IPS DF 6.9 (cell line): ENCODE results near the gene INSR.
"Not testable (repeated sequence)": the region's sequence is repeated elsewhere in the genome, so short reads cannot be mapped to it uniquely, and the experiment has no call there.

Experiments used
- DNase-seq: peaks from one replicate; pipeline ENCODE4 v3.0.0-alpha.2; 2013; ENCODE audit warnings: low read depth, low spot score
- H3K27ac ChIP-seq: one replicate; pipeline ENCODE4 v1.5.1; 2013; ENCODE audit warnings: low read length, control low read depth
- H3K27me3 ChIP-seq: 2 replicates; pipeline ENCODE4 v1.6.1; 2013; ENCODE audit warnings: mild to moderate bottlenecking, low read length; ENCODE audit not compliant: control insufficient read depth, insufficient read depth
- H3K36me3 ChIP-seq: 2 replicates; pipeline ENCODE4 v1.6.1; 2013; ENCODE audit warnings: low read length; ENCODE audit not compliant: control insufficient read depth, insufficient read depth
- H3K4me1 ChIP-seq: 2 replicates; pipeline ENCODE4 v1.6.1; 2013; ENCODE audit warnings: low read length; ENCODE audit not compliant: control insufficient read depth, insufficient read depth
- H3K4me3 ChIP-seq: 2 replicates; pipeline ENCODE4 v1.5.1; 2013; ENCODE audit warnings: mild to moderate bottlenecking, low read length
- H3K9me3 ChIP-seq: 2 replicates; pipeline ENCODE4 v1.6.1; 2013; ENCODE audit warnings: low read length, inconsistent platforms; ENCODE audit not compliant: control insufficient read depth, insufficient read depth
- WGBS: extraction: QIAGEN DNeasy Blood & Tissue Kit; methylation state at CpG from one replicate; pipeline ENCODE4 v1.1.7; 2013; ENCODE audit warnings: mixed read lengths, missing lambda C conversion rate; ENCODE audit not compliant: insufficient read length, insufficient coverage; 5-methylcytosine and 5-hydroxymethylcytosine counted together

Gene INSR

DNA sequence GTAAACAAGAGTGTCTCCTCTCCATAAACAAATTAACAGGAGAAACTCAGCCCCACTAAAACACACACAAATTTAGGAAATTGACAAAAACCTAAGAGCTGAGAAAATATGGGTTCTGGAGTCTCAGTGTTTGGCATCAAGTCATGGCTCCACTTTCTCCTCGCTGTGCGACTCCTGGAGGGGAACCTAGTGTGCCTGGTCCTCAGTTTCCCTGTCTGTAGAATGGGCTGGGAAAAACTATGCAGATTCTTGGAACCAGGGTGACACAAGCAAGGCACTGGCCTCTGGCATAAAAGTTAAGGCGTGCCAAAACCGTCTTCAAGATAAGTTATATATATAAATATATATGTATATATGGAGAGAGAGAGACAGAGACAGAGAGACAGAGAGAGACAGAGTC is 83.9 kb downstream of the INSR start:
- WGBS, result no CpG with 5 or more reads among the region's 4 CpGs
- no peak overlapping the region for H3K27ac ChIP-seq
- DNase-seq, result no peak
- H3K4me1 ChIP-seq, result peaks cover 8% of the 10 kb centered on the region
- no peaks in the 10 kb centered on the region for H3K36me3 ChIP-seq
- H3K27me3 ChIP-seq, result no peaks in the 10 kb centered on the region
- H3K9me3 ChIP-seq, result no peaks in the 10 kb centered on the region
- H3K4me3 ChIP-seq, result no peak overlapping the region

DNA sequence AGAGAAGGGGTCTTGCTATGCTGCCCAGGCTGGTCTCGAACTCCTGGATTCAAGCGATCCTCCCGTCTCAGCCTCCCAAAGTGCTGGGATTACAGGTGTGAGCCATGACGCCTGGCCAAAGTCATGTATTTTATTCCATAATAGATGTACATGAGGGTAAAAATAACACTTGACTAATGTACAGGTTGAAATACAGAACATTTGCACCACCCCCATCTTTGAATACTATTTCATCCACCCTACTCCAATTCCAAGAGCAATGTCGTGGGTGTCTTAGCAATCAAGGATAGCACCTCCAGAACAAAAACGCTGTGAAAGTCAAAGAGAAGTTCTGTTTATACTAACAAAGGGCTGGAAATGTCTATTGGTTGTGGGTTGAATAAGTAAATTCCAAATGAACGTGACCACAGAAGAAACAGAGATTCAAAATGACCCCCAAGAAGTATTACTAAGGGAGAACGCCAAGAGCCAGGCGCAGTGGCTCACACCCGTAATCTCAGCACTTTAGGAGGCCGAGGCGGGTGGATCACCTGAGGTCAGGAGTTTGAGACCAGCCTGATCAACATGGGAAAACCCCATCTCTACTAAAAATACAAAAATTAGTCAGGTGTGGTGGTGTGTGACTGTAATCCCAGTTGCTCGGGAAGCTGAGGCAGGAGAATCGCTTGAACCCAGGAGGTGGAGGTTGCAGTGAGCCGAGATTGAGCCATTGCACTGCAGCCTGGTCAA is 84.5 kb downstream of the INSR start:
- H3K27me3 ChIP-seq, H3K4me3 ChIP-seq, H3K27ac ChIP-seq, H3K9me3 ChIP-seq, H3K4me1 ChIP-seq, H3K36me3 ChIP-seq, DNase-seq: not testable (repeated sequence)
- no CpG with 5 or more reads among the region's 15 CpGs for WGBS

GRCh38 chr19:7209036-7209435 is 85.2 kb downstream of the INSR start:
- not testable (repeated sequence) for DNase-seq, H3K36me3 ChIP-seq
- no CpG with 5 or more reads among the region's 3 CpGs for WGBS

DNA sequence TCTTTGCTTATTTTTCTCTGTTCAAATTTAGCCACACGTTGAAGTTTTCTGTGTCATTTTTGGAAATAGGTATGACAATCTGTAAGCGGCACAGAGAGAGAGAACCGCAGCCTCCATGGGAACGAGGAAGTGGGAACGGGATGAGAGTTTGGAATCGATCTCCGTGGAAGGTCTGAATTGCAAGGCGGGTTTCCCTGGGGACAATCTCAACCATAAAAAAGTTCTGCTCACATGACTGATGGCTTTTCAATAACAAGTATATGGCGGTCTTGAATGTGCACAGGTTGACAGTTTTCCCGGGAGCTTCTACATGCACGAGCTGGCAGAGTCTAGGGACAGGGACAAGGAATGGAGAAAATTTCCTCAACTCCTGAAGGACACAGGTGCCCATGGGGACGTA is 90.9 kb downstream of the INSR start:
- WGBS, result no CpG with 5 or more reads among the region's 12 CpGs
- no peaks in the 10 kb centered on the region for H3K9me3 ChIP-seq
- no peaks in the 10 kb centered on the region for H3K27me3 ChIP-seq
- H3K4me3 ChIP-seq, result no peak overlapping the region
- no peak for DNase-seq
- H3K27ac ChIP-seq, result no peak overlapping the region
- no peaks in the 10 kb centered on the region for H3K36me3 ChIP-seq
- no peaks in the 10 kb centered on the region for H3K4me1 ChIP-seq

More at GRCh38 chr19:7209036-7209435, 85.2 kb downstream of the INSR start:
- not testable (repeated sequence) for H3K4me1 ChIP-seq, H3K4me3 ChIP-seq, H3K9me3 ChIP-seq, H3K27ac ChIP-seq, H3K27me3 ChIP-seq

GRCh38 chr19:7202888-7203287 is 91.3 kb downstream of the INSR start:
- Histone ChIP-seq H3K4me3 (no peak overlapping the region), H3K27me3 (no peaks in the 10 kb centered on the region), H3K27ac (no peak overlapping the region), H3K36me3 (no peaks in the 10 kb centered on the region), H3K4me1 (no peaks in the 10 kb centered on the region), H3K9me3 (no peaks in the 10 kb centered on the region)
- no peak for DNase-seq
- WGBS, result no CpG with 5 or more reads among the region's 2 CpGs

DNA sequence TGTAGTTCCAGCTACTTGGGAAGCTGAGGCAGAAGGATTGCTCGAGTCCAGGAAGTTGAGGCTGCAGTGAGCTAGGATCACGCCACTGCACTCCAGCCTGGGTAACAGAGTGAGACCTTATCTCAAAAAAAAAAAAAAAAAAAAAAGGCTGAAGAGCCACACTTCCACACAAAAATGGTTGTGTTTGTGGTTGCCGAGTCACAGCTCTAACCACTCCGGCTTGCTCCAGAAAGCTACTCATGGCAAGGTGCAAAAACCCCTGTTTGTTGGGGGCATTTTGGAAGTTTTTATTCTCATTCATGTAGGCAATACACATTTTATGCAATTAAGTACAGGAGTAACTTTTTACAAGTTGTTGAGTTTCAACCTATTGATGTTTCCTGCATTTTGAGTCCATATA is 93.5 kb downstream of the INSR start:
- Histone ChIP-seq H3K27ac (no peak overlapping the region), H3K36me3 (no peaks in the 10 kb centered on the region), H3K4me1 (no peaks in the 10 kb centered on the region), H3K27me3 (no peaks in the 10 kb centered on the region), H3K9me3 (no peaks in the 10 kb centered on the region), H3K4me3 (no peak overlapping the region)
- WGBS, result no CpG with 5 or more reads among the region's 4 CpGs
- DNase-seq, result no peak

DNA sequence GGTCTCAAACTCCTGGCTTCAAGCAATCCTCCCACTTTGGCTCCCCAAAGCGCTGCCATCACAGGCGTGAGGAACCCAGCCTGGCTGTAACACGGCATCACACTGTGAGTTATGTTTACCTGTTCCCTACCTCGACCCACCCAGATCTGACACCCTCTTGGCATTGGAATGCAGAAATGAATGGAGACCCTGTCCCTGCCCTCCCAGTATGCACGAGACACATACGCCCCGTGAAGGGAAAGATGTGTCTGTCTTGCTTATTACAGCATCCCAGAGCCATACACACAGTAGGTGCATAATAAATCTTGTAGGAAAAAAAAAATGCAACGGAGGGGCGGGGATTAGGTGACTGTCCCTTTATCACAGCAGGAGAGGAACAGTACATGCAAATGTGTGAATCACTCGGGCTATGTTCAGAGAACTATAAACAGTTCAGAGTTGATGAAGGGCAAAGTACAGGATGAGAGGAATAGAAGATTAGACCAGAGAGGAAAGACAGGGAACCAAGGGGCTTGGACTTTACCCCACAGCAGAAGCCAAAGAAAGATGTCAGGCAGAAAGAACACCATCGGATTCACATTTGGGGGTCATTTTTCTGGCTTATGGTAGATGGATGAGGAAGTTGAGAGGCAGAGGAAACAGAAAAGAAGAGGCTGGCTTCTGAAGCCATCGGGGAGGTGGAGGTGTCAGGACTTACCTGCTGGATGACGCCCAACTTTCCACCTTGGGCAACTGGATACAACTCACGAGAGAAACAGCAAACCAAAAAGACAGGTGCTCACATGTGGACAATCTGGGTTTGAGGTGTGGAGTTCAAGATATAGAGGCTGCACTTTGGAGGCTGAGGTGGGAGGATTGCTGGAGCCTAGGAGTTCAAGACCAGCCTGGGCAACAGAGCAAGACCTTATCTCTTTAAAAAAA is 94.3 kb downstream of the INSR start:
- H3K27ac ChIP-seq, result no peak overlapping the region
- WGBS, result no CpG with 5 or more reads among the region's 14 CpGs
- H3K4me1 ChIP-seq, result no peaks in the 10 kb centered on the region
- no peaks in the 10 kb centered on the region for H3K36me3 ChIP-seq
- no peak for DNase-seq
- H3K27me3 ChIP-seq, result no peaks in the 10 kb centered on the region
- H3K4me3 ChIP-seq, result no peak overlapping the region
- H3K9me3 ChIP-seq, result no peaks in the 10 kb centered on the region

DNA sequence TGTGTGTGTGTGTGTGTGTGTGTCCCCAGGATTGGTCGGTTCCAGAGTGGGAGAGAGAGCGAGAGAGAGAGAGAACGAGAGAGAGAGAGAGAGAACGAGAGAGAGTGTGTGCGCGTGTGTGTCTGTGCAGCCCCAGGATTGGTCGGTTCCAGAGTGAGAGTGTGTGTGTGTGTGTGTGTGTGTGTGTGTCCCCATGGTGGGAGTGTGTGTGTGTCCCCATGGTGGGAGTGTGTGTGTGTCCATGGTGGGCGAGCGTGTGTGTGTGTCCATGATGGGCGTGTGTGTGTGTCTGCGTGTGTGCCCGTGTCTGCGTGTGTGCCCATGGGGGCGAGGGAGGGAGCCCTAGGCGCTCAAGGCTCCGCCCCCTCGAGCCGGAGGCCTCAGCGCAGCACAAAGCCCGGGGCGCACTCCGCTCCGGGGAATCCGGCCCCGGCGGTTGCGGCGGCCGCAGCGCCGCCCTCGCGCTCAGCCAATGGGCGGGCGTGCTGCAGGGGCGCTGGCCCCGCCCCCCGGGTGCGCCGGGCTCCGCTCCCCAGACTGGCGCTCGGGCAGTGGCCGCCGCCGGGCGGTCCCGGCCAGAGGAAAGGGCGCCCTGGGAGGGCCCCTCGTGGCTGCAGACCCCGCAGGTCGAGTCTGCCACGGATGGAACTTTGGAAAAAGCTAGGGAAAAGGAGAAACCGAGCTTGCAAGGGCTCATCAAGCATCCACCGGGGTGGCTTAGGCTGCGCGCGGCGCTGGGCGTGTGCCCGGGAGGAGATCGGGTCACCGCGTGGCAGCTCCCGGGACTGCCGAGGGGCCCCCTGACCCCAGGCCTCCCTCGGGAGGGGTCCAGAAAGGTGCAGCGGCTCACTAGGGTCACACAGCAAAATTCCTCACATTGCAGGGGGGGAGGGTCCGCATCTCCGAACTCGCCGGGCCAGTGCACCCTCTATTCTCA is 96.2 kb downstream of the INSR start:
- DNase-seq, result peak; percentile 71
- Histone ChIP-seq H3K36me3 (no peaks in the 10 kb centered on the region), H3K9me3 (no peaks in the 10 kb centered on the region), H3K4me3 (peak overlapping the region; percentile 81), H3K27me3 (no peaks in the 10 kb centered on the region), H3K4me1 (no peaks in the 10 kb centered on the region), H3K27ac (no peak overlapping the region)
- no CpG with 5 or more reads among the region's 72 CpGs for WGBS

DNA sequence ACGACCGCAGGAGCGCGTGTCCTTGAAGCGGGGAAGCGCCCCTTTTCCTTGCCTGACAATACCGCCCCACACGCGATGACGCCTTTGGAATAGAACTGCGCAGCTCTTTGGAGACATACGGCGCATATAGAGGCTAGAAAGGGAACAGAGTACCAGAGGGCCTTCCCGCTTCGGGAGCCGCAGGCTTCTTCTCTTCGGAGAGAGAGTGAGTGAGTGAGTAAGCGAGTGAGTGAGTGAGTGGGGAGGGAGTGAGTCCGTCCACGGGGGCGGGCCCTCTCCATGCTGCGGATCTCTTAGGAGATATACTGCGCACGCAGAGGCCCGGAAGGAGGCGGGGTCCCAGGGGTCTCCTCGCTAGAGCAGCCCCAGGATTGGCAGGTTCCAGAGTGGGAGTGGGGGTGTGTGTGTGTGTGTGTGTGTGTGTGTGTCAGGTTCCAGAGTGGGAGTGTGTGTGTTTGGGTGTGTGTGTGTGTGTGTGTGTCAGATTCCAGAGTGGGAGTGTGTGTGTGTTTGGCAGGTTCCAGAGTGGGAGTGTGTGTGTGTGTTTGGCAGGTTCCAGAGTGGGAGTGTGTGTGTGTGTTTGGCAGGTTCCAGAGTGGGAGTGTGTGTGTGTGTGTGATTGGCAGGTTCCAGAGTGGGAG is 97.0 kb downstream of the INSR start:
- Histone ChIP-seq H3K27ac (no peak overlapping the region), H3K4me3 (peak overlapping the region; percentile 22; the same call in 1 of the 2 replicates), H3K9me3 (no peaks in the 10 kb centered on the region), H3K4me1 (no peaks in the 10 kb centered on the region), H3K27me3 (no peaks in the 10 kb centered on the region), H3K36me3 (no peaks in the 10 kb centered on the region)
- DNase-seq, result peak; percentile 37
- no CpG with 5 or more reads among the region's 27 CpGs for WGBS

DNA sequence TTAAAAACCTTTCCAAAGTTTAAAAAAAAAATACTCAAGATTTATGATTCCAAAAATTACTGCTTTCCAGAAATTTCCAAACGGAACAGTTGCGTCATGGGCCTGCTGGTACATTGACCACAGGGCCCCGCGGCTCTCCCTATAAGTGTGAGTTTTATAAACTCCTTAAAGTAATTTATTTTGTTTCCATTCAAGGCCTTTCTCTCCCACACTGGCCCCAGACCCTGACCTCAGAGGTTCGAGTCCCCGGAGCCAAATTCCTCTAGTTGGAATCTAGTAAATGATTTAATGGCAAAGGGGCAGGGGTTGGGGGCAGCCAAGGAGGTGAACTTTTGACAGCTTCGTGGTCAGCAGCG is 97.5 kb downstream of the INSR start:
- H3K4me1 ChIP-seq, result no peaks in the 10 kb centered on the region
- no peak for DNase-seq
- H3K4me3 ChIP-seq, result peak overlapping the region; percentile 22; the same call in 1 of the 2 replicates
- H3K36me3 ChIP-seq, result no peaks in the 10 kb centered on the region
- H3K27me3 ChIP-seq, result no peaks in the 10 kb centered on the region
- no peak overlapping the region for H3K27ac ChIP-seq
- whole genome bisulfite sequencing, result no CpG with 5 or more reads among the region's 8 CpGs
- no peaks in the 10 kb centered on the region for H3K9me3 ChIP-seq
